SH-SY5Y (cell line): ENCODE data around the gene JAZF1.
A peak's percentile ranks its signal among the peaks of the same experiment; 100 is the strongest.

ENCODE experiments used
- GATA2 ChIP-seq: IDR thresholded peaks from 2 replicates; pipeline ENCODE4 v1.6.1; 2011; ENCODE audit warnings: mild to moderate bottlenecking, low read depth, low read length
- GATA3 ChIP-seq: IDR thresholded peaks from 2 replicates; pipeline ENCODE4 v1.6.1; 2011; ENCODE audit warnings: low read depth, mild to moderate bottlenecking, low read length, moderate library complexity

DNA sequence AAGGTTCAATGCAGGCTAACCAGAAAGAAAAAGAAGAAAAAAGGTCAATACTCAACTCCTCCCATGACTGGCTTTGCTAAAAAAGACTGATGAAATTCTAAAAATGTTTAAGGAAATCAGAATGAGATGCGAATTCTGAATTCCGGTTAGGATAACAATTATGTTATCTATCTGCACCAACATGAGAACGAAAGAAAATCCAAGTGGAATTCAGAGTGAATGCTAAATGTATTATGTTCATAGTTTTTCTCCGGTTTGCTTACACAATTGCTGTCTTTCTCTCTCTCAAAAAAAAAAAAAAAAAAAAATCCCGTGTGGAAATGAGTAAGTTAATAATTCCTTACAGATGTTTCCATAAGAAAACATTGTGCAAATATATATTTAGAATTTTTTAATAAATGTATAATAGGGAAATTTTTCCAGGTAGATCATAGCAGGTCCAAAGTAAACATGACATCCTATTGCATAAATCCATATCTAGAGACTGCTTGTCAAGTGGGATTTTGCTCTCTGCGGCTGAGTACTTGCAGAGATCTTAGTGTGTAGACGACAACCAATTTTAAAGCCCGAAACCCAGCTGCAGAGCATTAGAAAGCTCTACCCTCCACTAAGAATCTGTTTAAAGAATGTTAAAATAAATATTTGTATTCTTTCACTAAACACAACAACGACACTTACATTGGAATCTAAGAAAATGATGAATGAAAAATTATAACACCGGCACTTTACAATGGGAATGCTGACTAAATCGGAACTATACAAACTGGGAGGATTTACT, 104.0 kb downstream of the JAZF1 start:
- TF ChIP-seq GATA2 = 0 out of 2 replicates have a peak, but pooled peaks have one; percentile 16
- TF ChIP-seq GATA3 = no peak
